Activated CD4-positive, alpha-beta T cell treated with anti-CD3 and anti-CD28 coated beads for 36 hours (primary cell): ENCODE results near the gene FCHSD1. TPM values are rescaled to one million over a fixed set of nuclear protein-coding genes. Genes with fewer than 3 reads are reported as not detected.

Source experiments
- ATAC-seq: fragments of 200-7000 bp; cut with Tn5 transposase; one replicate; pipeline ENCODE4 v1.10.0; 2021; ENCODE audit warnings: mild to moderate bottlenecking, moderate library complexity
- CTCF ChIA-PET: fragments of 350-600 bp; sonication (Branson Sonifier 250); formaldehyde crosslinking; loops from one replicate; lab custom pipeline; 2021; ENCODE audit warnings: antibody characterized with exemption; lab: Charles Lee
- POLR2A ChIA-PET: fragments of 350-600 bp; sonication (Branson Sonifier 250); formaldehyde crosslinking; loops from one replicate; lab custom pipeline; 2021; ENCODE audit warnings: antibody characterized with exemption, inconsistent platforms; lab: Charles Lee
- DNase-seq: peaks from one replicate; pipeline ENCODE4 v3.0.0-alpha.2; 2020
- H3K27ac Mint-ChIP-seq: one replicate; pipeline ENCODE4 v1.8.0; 2021; ENCODE audit warnings: mixed read lengths
- H3K27me3 Mint-ChIP-seq: one replicate; pipeline ENCODE4 v1.8.0; 2021; ENCODE audit warnings: mixed read lengths
- H3K36me3 Mint-ChIP-seq: one replicate; pipeline ENCODE4 v1.8.0; 2021; ENCODE audit warnings: low read depth, mixed read lengths
- H3K4me1 Mint-ChIP-seq: one replicate; pipeline ENCODE4 v1.8.0; 2021; ENCODE audit warnings: mixed read lengths
- H3K4me3 Mint-ChIP-seq: one replicate; pipeline ENCODE4 v1.8.0; 2021; ENCODE audit warnings: mild to moderate bottlenecking, moderate library complexity, mixed read lengths
- H3K9me3 Mint-ChIP-seq: one replicate; pipeline ENCODE4 v1.8.0; 2021; ENCODE audit warnings: low read depth, mixed read lengths
- intact Hi-C, 2 experiments: fragments of 100-400 bp; cut with DNase I in 1 of 2; cut with micrococcal nuclease in 1 of 2; formaldehyde crosslinking; loops; one replicate each; pipeline versions ENCODE4 v1.14.2 to v1.15.1; 2022 to 2024; cut with DNase I, micrococcal nuclease
- total RNA-seq, 2 experiments: library from RNA; stranded (reverse); gene quantifications; one replicate each; pipeline ENCODE4 v1.2.3, GENCODE V29; 2021

The FCHSD1 gene
- total RNA-seq, 2 experiments from 2014 or later: 28.2 to 32.9 TPM

- Mint-ChIP-seq H3K9me3 (no peaks in the 10 kb centered on the region), H3K36me3 (peaks cover 13% of the 10 kb centered on the region), H3K4me1 (peaks cover 86% of the 10 kb centered on the region), H3K27me3 (no peaks in the 10 kb centered on the region), H3K4me3 (peak overlapping the region; percentile 55), H3K27ac (peak overlapping the region; percentile 91)
- intact Hi-C loops: loop anchor here (1.0 to 10.0 kb wide), 4 partner anchors 13 to 1219 kb away; partner anchors contain the start of gene DIAPH1 (in 1 of the 2)
- ChIA-PET POLR2A (interaction anchor here (0.7 to 1.0 kb wide), 3 partner anchors 10 to 17 kb away, joined by 3 to 8 read pairs (median 3); no protein-coding TSS in a partner anchor), CTCF (interaction anchor here (0.5 to 5.2 kb wide), 14 partner anchors 8 to 536 kb away, joined by 3 to 30 read pairs (median 4); partner anchors contain the start of gene DIAPH1)
- ATAC-seq (peak; percentile 90), DNase-seq (peak; percentile 79)
These were observed 45.5 kb downstream of the FCHSD1 start for GRCh38 chr5:141605523-141606277.

- intact Hi-C loops: loop anchor here in 1 of 2 experiments (10.0 kb wide), 1 partner anchor 1221 kb away; no protein-coding TSS in a partner anchor
- no peaks in the 10 kb centered on the region for H3K9me3 Mint-ChIP-seq
- H3K4me3 Mint-ChIP-seq: peak overlapping the region; percentile 58
- POLR2A ChIA-PET: interaction anchor here (0.7 to 1.2 kb wide), 3 partner anchors 10 to 246 kb away, joined by 3 to 4 read pairs (median 3); no protein-coding TSS in a partner anchor
- H3K4me1 Mint-ChIP-seq: peaks cover 91% of the 10 kb centered on the region
- CTCF ChIA-PET: interaction anchor here (0.6 to 5.4 kb wide), 11 partner anchors 11 to 271 kb away, joined by 3 to 50 read pairs (median 3); partner anchors contain the start of gene DIAPH1
- peaks cover 11% of the 10 kb centered on the region for H3K36me3 Mint-ChIP-seq
- H3K27ac Mint-ChIP-seq: peak overlapping the region; percentile 93
- ATAC-seq (peak; percentile 27), DNase-seq (peak; percentile 42)
- H3K27me3 Mint-ChIP-seq: no peaks in the 10 kb centered on the region
These were observed 47.1 kb downstream of the FCHSD1 start for GRCh38 chr5:141603923-141604717.

DNA sequence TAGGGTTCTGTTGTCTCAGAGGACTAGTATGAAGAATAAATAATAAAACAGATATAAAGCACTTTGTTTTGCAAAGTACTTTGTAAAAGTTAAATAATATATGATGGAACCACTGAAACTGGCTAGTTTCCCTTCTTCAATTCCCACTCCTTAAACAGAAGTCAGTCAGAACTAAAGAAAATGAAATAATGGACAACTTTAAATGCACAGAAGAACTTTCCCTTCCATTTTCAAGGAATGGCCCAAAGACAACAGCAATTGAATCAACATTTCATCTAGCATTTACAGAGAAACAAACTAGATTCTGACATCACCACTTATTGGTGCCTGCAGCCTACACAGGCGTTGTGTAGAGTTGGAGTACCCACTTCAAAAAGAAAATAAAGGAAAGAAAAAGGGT, 48.6 kb downstream of the FCHSD1 start:
- intact Hi-C loops: loop anchor here in 1 of 2 experiments (10.0 kb wide), 1 partner anchor 1222 kb away; no protein-coding TSS in a partner anchor

GRCh38 chr5:141598391-141599345, 52.5 kb downstream of the FCHSD1 start:
- Mint-ChIP-seq H3K27me3 (no peaks in the 10 kb centered on the region), H3K27ac (peak overlapping the region; percentile 51), H3K36me3 (peaks cover 33% of the 10 kb centered on the region), H3K9me3 (no peaks in the 10 kb centered on the region), H3K4me1 (peaks cover 74% of the 10 kb centered on the region), H3K4me3 (no peak overlapping the region)
- DNase-seq (no peak), ATAC-seq (peak; percentile 91)
- ChIA-PET CTCF (interaction anchor here (0.7 to 2.8 kb wide), 9 partner anchors 8 to 39 kb away, joined by 3 to 18 read pairs (median 7); partner anchors contain the start of genes DIAPH1, HDAC3 and RELL2), POLR2A (interaction anchor here (1.6 kb wide), 1 partner anchor 38 kb away, joined by 4 read pairs; the partner anchor contains the start of genes HDAC3 and RELL2)
- intact Hi-C loops: no loop called here

More for the DNA sequence above, 48.6 kb downstream of the FCHSD1 start:
- peak overlapping the region; percentile 34 for H3K4me3 Mint-ChIP-seq
- H3K4me1 Mint-ChIP-seq: peaks cover 92% of the 10 kb centered on the region
- ChIA-PET POLR2A (interaction anchor here (1.0 to 1.3 kb wide), 3 partner anchors 11 to 16 kb away, joined by 3 read pairs; partner anchors contain the start of gene DIAPH1), CTCF (interaction anchor here (0.6 to 5.4 kb wide), 7 partner anchors 10 to 1197 kb away, joined by 3 to 50 read pairs (median 5); partner anchors contain the start of gene DIAPH1)
- H3K27me3 Mint-ChIP-seq: no peaks in the 10 kb centered on the region
- no peaks in the 10 kb centered on the region for H3K9me3 Mint-ChIP-seq
- peaks cover 13% of the 10 kb centered on the region for H3K36me3 Mint-ChIP-seq
- ATAC-seq (no peak), DNase-seq (no peak)
- H3K27ac Mint-ChIP-seq: peak overlapping the region; percentile 74

DNA sequence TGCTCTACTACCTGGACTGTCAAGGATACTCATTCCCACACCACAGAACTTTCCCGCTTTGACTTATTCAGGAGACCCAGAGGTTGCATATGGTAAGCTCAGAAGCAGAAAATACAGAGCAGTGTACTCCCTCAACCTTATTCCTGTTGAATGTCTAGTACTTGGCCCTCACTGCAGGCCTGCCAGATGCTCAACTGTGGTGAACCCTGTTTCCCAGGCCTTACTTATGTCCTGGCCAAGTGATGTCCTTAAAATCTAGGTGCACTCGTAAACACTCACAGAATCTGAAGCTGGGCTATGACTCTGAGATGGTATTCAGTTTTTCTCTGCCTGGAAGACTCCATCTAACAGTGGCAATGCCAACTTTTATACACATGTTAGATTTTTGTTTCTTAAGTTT, 53.4 kb downstream of the FCHSD1 start:
- intact Hi-C loops: no loop called here
- DNase-seq: no peak
- POLR2A ChIA-PET: interaction anchor here (1.6 kb wide), 1 partner anchor 39 kb away, joined by 4 read pairs; the partner anchor contains the start of genes HDAC3 and RELL2
- no peaks in the 10 kb centered on the region for H3K9me3 Mint-ChIP-seq
- CTCF ChIA-PET: interaction anchor here (0.6 to 2.8 kb wide), 8 partner anchors 9 to 281 kb away, joined by 3 to 18 read pairs (median 8); partner anchors contain the start of genes DIAPH1, HDAC3 and RELL2
- peaks cover 70% of the 10 kb centered on the region for H3K4me1 Mint-ChIP-seq
- H3K27me3 Mint-ChIP-seq: no peaks in the 10 kb centered on the region
- peak; percentile 4 for ATAC-seq
- H3K27ac Mint-ChIP-seq: peak overlapping the region; percentile 32
- peaks cover 33% of the 10 kb centered on the region for H3K36me3 Mint-ChIP-seq
- H3K4me3 Mint-ChIP-seq: no peak overlapping the region

DNA sequence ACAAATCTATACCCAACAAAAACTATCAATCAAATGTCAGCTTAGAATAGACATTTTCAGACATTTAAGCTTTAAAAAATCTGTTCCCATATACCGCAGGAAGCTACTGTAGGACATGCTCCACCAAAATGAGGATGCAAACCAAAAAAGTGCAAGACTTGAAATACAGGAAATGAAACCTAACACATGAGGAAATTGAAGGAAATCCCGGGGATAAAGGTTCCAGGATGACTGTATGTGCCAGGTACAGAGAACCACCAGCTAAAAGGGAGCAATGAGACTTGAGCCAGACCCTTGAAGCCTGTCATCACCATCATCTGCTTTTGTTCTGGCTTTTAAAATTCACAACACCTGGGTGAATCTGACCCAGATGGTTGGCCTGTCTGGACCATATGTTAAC, 53.8 kb downstream of the FCHSD1 start:
- CTCF ChIA-PET: interaction anchor here (0.6 to 2.8 kb wide), 8 partner anchors 9 to 282 kb away, joined by 3 to 18 read pairs (median 8); partner anchors contain the start of genes DIAPH1, HDAC3 and RELL2
- Mint-ChIP-seq H3K27ac (peak overlapping the region; percentile 32), H3K4me3 (no peak overlapping the region), H3K9me3 (no peaks in the 10 kb centered on the region), H3K36me3 (peaks cover 33% of the 10 kb centered on the region), H3K27me3 (no peaks in the 10 kb centered on the region), H3K4me1 (peaks cover 70% of the 10 kb centered on the region)
- POLR2A ChIA-PET: interaction anchor here (1.6 kb wide), 1 partner anchor 39 kb away, joined by 4 read pairs; the partner anchor contains the start of genes HDAC3 and RELL2
- DNase-seq (no peak), ATAC-seq (peak; percentile 8)
- intact Hi-C loops: no loop called here

DNA sequence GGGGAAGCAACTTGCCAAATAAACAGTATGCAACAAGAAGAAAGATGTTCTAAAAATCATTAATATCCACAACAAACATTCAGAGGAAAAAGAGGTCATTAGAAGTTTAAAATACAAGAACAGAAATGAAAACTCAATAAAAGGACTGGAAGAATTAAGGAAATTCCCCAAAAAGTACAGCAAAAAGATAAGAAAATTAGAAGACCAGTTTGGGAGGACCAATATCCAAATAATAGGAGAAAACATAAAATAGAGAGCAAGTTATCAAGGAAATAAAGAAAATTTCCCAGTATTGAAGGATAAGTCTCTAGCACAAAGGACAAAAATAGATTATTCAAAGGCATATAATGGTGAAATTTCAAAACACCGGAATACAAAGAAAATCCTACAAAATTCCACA, 54.4 kb downstream of the FCHSD1 start:
- DNase-seq (no peak), ATAC-seq (no peak)
- ChIA-PET POLR2A (interaction anchor here (1.6 kb wide), 1 partner anchor 40 kb away, joined by 4 read pairs; the partner anchor contains the start of genes HDAC3 and RELL2), CTCF (interaction anchor here (0.9 to 2.8 kb wide), 8 partner anchors 10 to 57 kb away, joined by 3 to 18 read pairs (median 8); partner anchors contain the start of genes DIAPH1, HDAC3 and RELL2)
- H3K9me3 Mint-ChIP-seq: no peaks in the 10 kb centered on the region
- H3K27me3 Mint-ChIP-seq: no peaks in the 10 kb centered on the region
- H3K36me3 Mint-ChIP-seq: peaks cover 33% of the 10 kb centered on the region
- no peak overlapping the region for H3K4me3 Mint-ChIP-seq
- H3K27ac Mint-ChIP-seq: peak overlapping the region; percentile 55
- peaks cover 70% of the 10 kb centered on the region for H3K4me1 Mint-ChIP-seq
- intact Hi-C loops: no loop called here

GRCh38 chr5:141590127-141590526, 61.1 kb downstream of the FCHSD1 start:
- H3K4me3 Mint-ChIP-seq: no peak overlapping the region
- no peak for ATAC-seq
- CTCF ChIA-PET: interaction anchor here (0.6 to 6.5 kb wide), 4 partner anchors 23 to 402 kb away, joined by 3 to 261 read pairs (median 5); partner anchors contain the start of genes DIAPH1, HDAC3 and RELL2
- H3K36me3 Mint-ChIP-seq: peaks cover 39% of the 10 kb centered on the region
- no peaks in the 10 kb centered on the region for H3K27me3 Mint-ChIP-seq
- H3K4me1 Mint-ChIP-seq: peaks cover 37% of the 10 kb centered on the region
- H3K9me3 Mint-ChIP-seq: no peaks in the 10 kb centered on the region
- intact Hi-C loops: no loop called here
- peak overlapping the region; percentile 2 for H3K27ac Mint-ChIP-seq
- no peak for DNase-seq
- POLR2A ChIA-PET: no interaction called here
